HG03280 (cell line): ENCODE measurements around the gene TNN.
"Not testable (repeated sequence)": the region's sequence is repeated elsewhere in the genome, so short reads cannot be mapped to it uniquely, and the experiment has no call there.

Experiments used
- ATAC-seq: cut with Tn5 transposase; IDR thresholded peaks from one replicate; pipeline ENCODE4 v1.9.1; 2021; ENCODE audit warnings: mild to moderate bottlenecking, moderate library complexity; ENCODE audit not compliant: unreplicated experiment

Gene TNN

DNA sequence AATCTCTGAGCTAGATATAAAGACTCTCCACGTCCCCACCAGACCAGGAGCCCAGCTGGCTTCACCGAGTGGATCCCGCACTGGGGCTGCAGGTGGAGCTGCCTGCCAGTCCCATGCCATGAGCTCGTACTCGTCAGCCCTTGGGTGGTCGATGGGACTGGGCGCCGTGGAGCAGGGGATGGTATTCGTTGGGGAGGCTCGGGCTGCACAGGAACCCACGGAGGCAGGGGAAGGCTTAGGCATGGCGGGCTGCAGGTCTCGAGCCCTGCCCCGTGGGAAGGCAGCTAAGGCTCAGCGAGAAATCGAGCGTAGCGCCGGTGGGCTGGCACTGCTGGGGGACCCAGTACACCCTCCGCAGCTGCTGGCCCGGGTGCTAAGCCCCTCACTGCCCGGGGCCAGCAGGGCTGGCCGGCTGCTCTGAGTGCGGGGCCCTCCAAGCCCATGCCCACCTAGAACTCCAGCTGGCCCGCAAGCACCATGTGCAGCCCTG lies 40.7 kb downstream of the TNN start:
- ATAC-seq: not testable (repeated sequence)

DNA sequence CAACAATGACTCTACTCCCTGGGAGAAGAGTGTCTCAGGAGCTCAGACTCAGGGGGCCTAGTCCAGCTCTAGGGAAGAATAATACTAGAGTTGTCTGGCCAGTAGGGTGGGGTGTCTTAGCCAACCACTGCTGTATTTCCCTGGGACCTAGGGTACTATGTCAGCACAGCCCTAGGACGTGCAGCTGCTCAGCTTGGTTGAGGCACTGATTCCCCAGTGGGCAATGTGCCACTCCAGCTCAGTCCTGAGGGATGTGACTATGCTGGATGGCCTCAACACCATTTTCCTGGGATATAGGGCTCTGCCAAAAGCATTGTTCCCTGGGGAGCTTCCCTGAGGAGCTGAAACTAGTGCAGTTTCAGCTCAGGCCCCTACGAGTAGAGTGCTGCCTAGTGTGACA lies 47.4 kb downstream of the TNN start:
- ATAC-seq: no peak

DNA sequence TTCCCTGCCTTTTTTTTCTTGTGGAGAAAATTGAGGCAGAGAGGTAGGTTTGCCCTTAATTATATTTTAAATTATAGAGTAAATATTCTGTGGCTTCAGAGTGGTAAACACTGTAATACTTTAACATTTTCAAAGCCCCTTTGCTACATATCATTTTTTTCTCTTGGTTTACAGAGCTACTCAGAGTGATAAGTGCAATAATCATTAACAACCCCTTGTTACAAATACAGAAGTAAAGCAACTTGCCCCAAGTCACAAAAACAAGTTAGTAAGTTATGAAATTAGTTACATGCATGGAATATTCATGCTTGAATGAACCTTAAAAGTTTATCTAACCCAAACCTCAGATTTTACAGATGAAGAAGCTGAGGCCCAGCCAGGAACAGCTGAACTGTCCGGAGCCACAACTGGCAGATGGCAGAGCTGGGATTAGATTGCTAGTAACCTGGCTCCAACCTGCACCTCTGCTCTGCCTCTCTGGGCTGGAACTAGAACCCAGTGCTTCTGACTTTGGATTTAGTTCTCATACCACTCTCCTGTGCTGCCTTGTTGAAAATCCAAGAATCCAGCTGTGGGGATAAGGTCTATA lies 48.7 kb downstream of the TNN start:
- ATAC-seq: no peak

DNA sequence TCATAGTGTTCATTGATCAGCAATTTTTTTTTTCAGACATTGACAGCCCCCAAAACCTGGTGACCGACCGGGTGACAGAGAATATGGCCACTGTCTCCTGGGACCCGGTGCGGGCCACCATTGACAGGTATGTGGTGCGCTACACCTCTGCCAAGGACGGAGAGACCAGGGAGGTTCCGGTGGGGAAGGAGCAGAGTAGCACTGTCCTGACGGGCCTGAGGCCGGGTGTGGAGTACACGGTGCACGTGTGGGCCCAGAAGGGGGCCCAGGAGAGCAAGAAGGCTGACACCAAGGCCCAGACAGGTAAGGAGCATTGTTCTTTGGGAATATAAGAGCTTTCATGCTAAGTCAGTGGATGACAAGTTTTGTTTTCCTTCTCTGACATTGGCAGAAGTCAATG lies 49.3 kb downstream of the TNN start:
- ATAC-seq: no peak

DNA sequence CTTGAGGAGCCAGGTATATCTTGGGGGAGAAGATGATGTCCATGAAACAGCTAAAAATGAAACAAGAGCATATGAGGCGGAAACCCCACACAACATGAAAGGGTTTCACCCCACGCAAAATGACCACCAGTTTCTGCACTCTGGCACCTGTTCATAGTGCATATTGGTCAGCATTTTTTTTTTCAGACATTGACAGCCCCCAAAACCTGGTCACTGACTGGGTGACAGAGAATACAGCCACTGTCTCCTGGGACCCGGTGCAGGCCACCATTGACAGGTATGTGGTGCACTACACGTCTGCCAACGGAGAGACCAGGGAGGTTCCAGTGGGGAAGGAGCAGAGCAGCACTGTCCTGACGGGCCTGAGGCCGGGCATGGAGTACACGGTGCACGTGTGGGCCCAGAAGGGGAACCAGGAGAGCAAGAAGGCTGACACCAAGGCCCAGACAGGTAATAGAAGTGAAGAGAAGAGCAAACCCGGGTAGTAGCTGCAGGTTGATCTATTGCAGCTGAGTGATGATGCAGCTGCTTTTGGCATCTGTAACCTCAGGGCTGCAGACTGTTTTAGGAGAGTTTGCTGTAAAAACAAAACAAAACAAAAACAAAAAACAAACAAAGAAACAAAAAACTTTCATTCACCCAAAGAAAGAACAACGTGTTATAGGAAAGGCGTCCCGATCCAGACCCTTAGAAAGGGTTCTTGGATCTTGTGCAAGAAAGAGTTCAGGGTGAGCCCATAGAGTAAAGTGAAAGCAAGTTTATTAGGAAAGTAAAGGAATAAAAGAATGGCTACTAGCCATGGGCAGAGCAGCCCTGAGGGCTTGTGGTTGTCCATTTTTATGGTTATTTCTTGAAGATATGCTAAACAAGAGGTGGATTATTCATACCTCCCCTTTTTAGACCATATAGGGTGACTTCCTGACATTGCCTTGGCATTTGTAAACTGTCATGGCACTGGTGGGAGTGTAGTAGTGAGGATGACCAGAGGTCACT lies 51.0 kb downstream of the TNN start:
- ATAC-seq: no peak

DNA sequence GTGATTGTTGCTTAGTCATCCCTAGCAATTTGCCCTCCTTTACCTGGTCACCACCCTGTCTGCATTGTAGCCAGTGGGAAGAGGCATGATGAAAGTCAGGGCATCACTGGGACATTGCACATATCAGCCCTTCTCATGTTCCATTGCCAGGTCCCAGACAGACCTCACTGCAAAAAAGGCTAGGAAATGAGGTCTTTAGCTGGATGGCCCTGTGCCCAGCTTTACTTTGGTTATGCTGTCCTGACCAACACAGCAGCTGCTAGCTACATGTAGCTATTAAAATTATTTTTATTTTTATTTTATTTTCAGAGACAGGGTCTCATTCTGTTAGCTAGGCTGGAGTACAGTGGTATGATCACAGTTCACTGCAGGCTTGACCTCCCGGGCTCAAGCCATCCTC lies 52.9 kb downstream of the TNN start:
- ATAC-seq: no peak

- no peak for ATAC-seq
Observed at GRCh38 chr1:175124861-175125260, 57.2 kb downstream of the TNN start.

- no peak for ATAC-seq
Observed at GRCh38 chr1:175126347-175126746, 58.7 kb downstream of the TNN start.

GRCh38 chr1:175127565-175127964 lies 59.9 kb downstream of the TNN start:
- ATAC-seq: no peak

DNA sequence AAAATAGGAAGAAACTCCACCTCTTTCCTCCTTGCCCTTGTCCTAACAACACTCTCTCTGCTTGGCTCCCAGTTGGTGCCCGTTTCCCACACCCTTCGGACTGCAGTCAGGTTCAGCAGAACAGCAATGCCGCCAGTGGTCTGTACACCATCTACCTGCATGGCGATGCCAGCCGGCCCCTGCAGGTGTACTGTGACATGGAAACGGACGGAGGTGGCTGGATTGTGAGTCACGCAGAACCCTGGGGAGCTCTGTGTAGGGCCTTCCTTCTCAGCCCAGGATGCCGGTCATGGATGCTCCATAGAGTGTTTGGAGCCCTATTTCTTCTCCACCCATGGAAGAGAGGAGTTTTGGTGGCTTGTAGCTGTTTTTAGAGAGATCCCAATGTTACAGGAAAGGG lies 60.9 kb downstream of the TNN start:
- ATAC-seq: no peak

DNA sequence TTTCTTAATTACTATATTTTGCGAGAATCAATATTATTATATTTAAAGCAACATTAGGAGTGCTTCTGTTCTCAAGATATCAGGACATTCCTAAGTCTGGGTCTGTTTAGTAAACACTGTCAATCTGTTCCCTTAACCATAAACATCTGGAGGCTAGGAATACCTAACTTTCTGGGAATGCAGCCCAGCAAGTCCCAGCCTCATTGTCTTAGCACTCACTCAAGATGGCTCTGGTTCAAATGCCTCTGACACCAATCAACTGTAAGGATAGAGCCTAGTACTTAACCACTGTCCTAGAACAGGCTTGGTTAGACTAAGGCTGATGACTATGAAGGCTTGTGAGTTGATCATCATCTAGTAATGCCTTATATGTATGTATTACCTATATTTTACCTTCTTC lies 61.5 kb downstream of the TNN start:
- ATAC-seq: no peak

DNA sequence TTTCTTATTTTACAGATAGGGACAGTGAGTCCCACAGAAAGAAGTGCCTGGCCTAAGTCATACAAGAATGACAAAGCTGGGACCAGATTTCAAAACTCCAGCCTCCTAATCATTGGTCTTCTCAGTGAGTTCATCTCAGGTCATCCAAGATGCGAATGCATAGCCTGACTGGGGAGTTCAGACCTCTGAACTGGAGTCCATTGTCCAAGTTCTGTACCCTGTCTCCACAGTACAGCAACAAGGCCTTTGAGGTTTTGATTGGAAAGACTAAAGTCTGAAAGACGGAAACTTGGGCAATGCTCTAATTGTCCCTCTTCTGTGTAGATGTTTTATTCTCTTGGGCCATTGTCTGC lies 62.0 kb downstream of the TNN start:
- ATAC-seq: no peak

- no peak for ATAC-seq
Observed at GRCh38 chr1:175129997-175130648, 62.5 kb downstream of the TNN start.

DNA sequence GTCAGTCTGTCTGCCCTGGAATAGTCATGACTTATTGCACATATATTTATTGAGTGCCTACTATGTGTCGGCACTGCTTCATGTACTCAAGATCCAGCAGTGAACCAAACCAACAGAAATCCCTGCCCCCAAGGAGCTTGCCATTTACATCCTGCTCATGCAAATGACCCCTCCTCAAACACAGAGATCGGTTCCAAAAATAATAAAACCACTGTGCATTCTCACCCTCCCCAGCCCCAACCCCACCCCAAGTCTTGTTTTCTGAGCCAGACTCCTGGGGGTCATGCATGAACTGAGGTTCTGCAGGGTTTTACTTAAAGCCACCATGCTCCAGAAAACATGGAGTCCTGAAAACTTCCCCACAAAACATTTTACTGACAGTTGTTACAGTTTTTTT lies 63.0 kb downstream of the TNN start:
- no peak for ATAC-seq

- ATAC-seq: no peak
Observed at GRCh38 chr1:175131095-175131494, 63.5 kb downstream of the TNN start.

DNA sequence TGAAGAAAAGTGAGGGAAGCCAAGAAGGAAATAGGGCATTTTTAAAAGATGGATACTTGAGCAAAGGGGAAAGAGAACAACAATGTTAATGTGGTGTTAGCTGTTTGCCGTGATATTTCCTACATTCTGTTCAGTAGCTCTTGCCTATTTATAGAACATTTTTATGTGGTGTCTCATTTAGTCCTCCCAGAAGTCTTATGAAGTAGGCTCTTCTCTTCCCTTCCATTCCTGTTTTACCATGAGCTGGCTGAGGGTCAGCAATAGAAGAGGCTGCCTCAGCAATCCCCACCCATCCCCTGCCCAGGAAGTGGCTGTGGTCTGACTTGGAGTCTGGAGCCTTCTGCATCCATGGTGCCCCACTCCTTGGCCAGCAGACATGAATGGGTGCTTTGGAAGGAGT lies 64.8 kb downstream of the TNN start:
- no peak for ATAC-seq

- no peak for ATAC-seq
Observed at GRCh38 chr1:175133673-175134435, 66.2 kb downstream of the TNN start.

- ATAC-seq: no peak
Observed at GRCh38 chr1:175134500-175134899, 66.9 kb downstream of the TNN start.

DNA sequence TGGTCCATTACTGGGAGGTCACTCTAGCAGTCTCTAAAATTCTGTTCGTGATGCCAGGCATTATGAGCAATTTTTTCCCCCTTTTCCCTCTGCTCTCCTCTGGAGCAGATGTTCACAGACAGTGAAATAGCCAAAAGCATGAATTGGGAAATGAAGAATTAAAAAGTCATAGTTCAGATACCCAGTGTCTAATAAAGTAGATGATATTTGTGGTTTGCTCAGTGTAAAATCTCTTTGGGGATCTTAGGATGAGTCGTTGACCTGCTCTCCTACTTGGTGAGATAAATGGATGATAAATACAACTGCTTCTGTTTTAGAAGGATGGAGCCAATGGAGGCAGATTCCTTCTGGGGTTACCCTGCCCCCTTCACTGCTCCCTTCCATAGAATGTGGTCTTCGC lies 68.6 kb downstream of the TNN start:
- no peak for ATAC-seq

DNA sequence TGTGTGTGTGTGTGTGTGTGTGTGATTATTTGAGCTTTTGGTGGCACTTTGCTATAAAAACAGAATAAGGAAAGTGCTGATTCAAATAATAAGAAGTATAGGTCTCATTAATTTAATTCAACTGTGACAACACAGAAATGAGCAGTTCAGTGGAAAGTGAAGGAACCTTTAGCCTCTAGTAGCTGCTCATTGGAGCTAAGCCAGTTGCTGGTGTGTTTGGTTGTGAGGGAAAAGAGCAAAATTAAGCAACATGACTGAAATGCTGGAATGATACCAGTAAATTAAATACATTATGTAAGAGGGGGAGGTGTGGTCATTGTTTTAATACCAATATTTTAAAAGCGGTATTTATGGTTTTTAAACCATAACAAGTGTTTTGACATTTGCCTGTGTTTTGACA lies 69.7 kb downstream of the TNN start:
- ATAC-seq: no peak

- no peak for ATAC-seq
Observed at GRCh38 chr1:175138579-175138978, 70.9 kb downstream of the TNN start.
